Measurements from ENCODE around the gene LRRC28. TPM values are rescaled to one million over a fixed set of nuclear protein-coding genes. Genes with fewer than 3 reads are reported as not detected.

The LRRC28 gene
- total RNA-seq, 1 donor from 2014 or later = 23.8 TPM

GRCh38 chr15:99435113-99435695 is 183.9 kb downstream of the LRRC28 start:
- Histone ChIP-seq H3K9me3 (no peaks in the 10 kb centered on the region), H3K27me3 (no peaks in the 10 kb centered on the region), H3K4me3 (peak overlapping the region in 1 of 2 donors; percentile 27), H3K36me3 (no peaks in the 10 kb centered on the region), H3K4me1 (peaks cover 46% of the 10 kb centered on the region), H3K27ac (peak overlapping the region; percentile 61)
- TF ChIP-seq CTCF (IDR thresholded peaks at IDR 0.05) = no peak
- peak; percentile 4 to 48 for TF ChIP-seq POLR2AphosphoS5 (IDR thresholded peaks at IDR 0.05; ENCODE audit: insufficient read depth in 1 of 2, low read depth in 1 of 2)
- TF ChIP-seq POLR2A (IDR thresholded peaks at IDR 0.05) = no peak
- no peak for DNase-seq (ENCODE audit: extremely low spot score in 2 of 2)
- intact Hi-C loops (cut with DNase I) = no loop called here

- Histone ChIP-seq H3K9me3 (no peaks in the 10 kb centered on the region), H3K27ac (peak overlapping the region; percentile 61), H3K4me1 (peaks cover 52% of the 10 kb centered on the region), H3K27me3 (no peaks in the 10 kb centered on the region), H3K36me3 (no peaks in the 10 kb centered on the region), H3K4me3 (peak overlapping the region in 1 of 2 donors; percentile 27)
- DNase-seq (ENCODE audit: extremely low spot score in 2 of 2) = no peak
- no peak for TF ChIP-seq POLR2A (IDR thresholded peaks at IDR 0.05)
- TF ChIP-seq POLR2AphosphoS5 (IDR thresholded peaks at IDR 0.05; ENCODE audit: insufficient read depth in 1 of 2, low read depth in 1 of 2) = no peak
- no peak for TF ChIP-seq CTCF (IDR thresholded peaks at IDR 0.05)
- intact Hi-C loops (cut with DNase I) = no loop called here
Observed at GRCh38 chr15:99435877-99436541, 184.7 kb downstream of the LRRC28 start.

GRCh38 chr15:99436542-99437314 is 185.4 kb downstream of the LRRC28 start:
- Histone ChIP-seq H3K27me3 (no peaks in the 10 kb centered on the region), H3K9me3 (no peaks in the 10 kb centered on the region), H3K27ac (peak overlapping the region; percentile 61), H3K4me3 (no peak overlapping the region), H3K36me3 (no peaks in the 10 kb centered on the region), H3K4me1 (peaks cover 59% of the 10 kb centered on the region)
- DNase-seq (ENCODE audit: extremely low spot score in 2 of 2) = no peak
- no peak for TF ChIP-seq POLR2A (IDR thresholded peaks at IDR 0.05)
- intact Hi-C loops (cut with DNase I) = no loop called here

GRCh38 chr15:99437315-99438223 is 186.3 kb downstream of the LRRC28 start:
- DNase-seq (ENCODE audit: extremely low spot score in 2 of 2) = no peak
- H3K4me1 ChIP-seq = peaks cover 67% of the 10 kb centered on the region
- no peak for TF ChIP-seq POLR2AphosphoS5 (IDR thresholded peaks at IDR 0.05; ENCODE audit: insufficient read depth in 1 of 2, low read depth in 1 of 2)
- no peak for TF ChIP-seq CTCF (IDR thresholded peaks at IDR 0.05)
- TF ChIP-seq POLR2A (IDR thresholded peaks at IDR 0.05) = no peak
- no peaks in the 10 kb centered on the region for H3K36me3 ChIP-seq
- H3K27ac ChIP-seq = peak overlapping the region; percentile 26
- H3K9me3 ChIP-seq = no peaks in the 10 kb centered on the region
- intact Hi-C loops (cut with DNase I) = no loop called here
- H3K4me3 ChIP-seq = no peak overlapping the region
- H3K27me3 ChIP-seq = no peaks in the 10 kb centered on the region

- H3K4me3 ChIP-seq = no peak overlapping the region
- H3K27ac ChIP-seq = peak overlapping the region; percentile 26
- H3K36me3 ChIP-seq = no peaks in the 10 kb centered on the region
- DNase-seq (ENCODE audit: extremely low spot score in 2 of 2) = no peak
- no peaks in the 10 kb centered on the region for H3K27me3 ChIP-seq
- TF ChIP-seq CTCF (IDR thresholded peaks at IDR 0.05) (no peak), POLR2A (IDR thresholded peaks at IDR 0.05) (no peak), POLR2AphosphoS5 (IDR thresholded peaks at IDR 0.05; ENCODE audit: insufficient read depth in 1 of 2, low read depth in 1 of 2) (no peak)
- peaks cover 68% of the 10 kb centered on the region for H3K4me1 ChIP-seq
- no peaks in the 10 kb centered on the region for H3K9me3 ChIP-seq
- intact Hi-C loops (cut with DNase I) = no loop called here
Observed at GRCh38 chr15:99438224-99438585, 186.9 kb downstream of the LRRC28 start.
